IPS-18c (cell line): ENCODE results near the gene BCAS3.
"Not testable (repeated sequence)": the region's sequence is repeated elsewhere in the genome, so short reads cannot be mapped to it uniquely, and the experiment has no call there.

ENCODE experiments used
- H3K4me3 ChIP-seq: 2 replicates; pipeline ENCODE4 v1.7.0; 2013; ENCODE audit warnings: low read depth, mild to moderate bottlenecking, low read length, moderate library complexity; ENCODE audit not compliant: insufficient read depth
- H3K9me3 ChIP-seq: one replicate; pipeline ENCODE4 v1.6.1; 2013; ENCODE audit warnings: mild to moderate bottlenecking, low read length, moderate library complexity; ENCODE audit not compliant: control insufficient read depth, insufficient read depth

Gene BCAS3

GRCh38 chr17:60969500-60970037, 291.9 kb downstream of the BCAS3 start:
- no peaks in the 10 kb centered on the region for H3K9me3 ChIP-seq
- no peak overlapping the region for H3K4me3 ChIP-seq

- H3K9me3 ChIP-seq, result no peaks in the 10 kb centered on the region
- no peak overlapping the region for H3K4me3 ChIP-seq
Measured at GRCh38 chr17:60970741-60971140, 293.1 kb downstream of the BCAS3 start.

GRCh38 chr17:60971515-60972369, 294.1 kb downstream of the BCAS3 start:
- H3K4me3 ChIP-seq, result no peak overlapping the region
- H3K9me3 ChIP-seq, result no peaks in the 10 kb centered on the region

- not testable (repeated sequence) for H3K4me3 ChIP-seq, H3K9me3 ChIP-seq
Measured at GRCh38 chr17:60976861-60977260, 299.2 kb downstream of the BCAS3 start.

- Histone ChIP-seq H3K4me3 (no peak overlapping the region), H3K9me3 (no peaks in the 10 kb centered on the region)
Measured at GRCh38 chr17:60989379-60989778, 311.7 kb downstream of the BCAS3 start.

- Histone ChIP-seq H3K9me3 (no peaks in the 10 kb centered on the region), H3K4me3 (no peak overlapping the region)
Measured at GRCh38 chr17:60989846-60990245, 312.2 kb downstream of the BCAS3 start.

GRCh38 chr17:60993497-60993896, 315.8 kb downstream of the BCAS3 start:
- no peaks in the 10 kb centered on the region for H3K9me3 ChIP-seq
- H3K4me3 ChIP-seq, result no peak overlapping the region

GRCh38 chr17:60995680-60996079, 318.0 kb downstream of the BCAS3 start:
- H3K4me3 ChIP-seq, result no peak overlapping the region
- no peaks in the 10 kb centered on the region for H3K9me3 ChIP-seq

- Histone ChIP-seq H3K9me3 (no peaks in the 10 kb centered on the region), H3K4me3 (no peak overlapping the region)
Measured at GRCh38 chr17:61000911-61001310, 323.3 kb downstream of the BCAS3 start.

GRCh38 chr17:61002316-61002736, 324.7 kb downstream of the BCAS3 start:
- H3K9me3 ChIP-seq, result no peaks in the 10 kb centered on the region

GRCh38 chr17:61005358-61005757, 327.7 kb downstream of the BCAS3 start:
- Histone ChIP-seq H3K4me3 (no peak overlapping the region), H3K9me3 (no peaks in the 10 kb centered on the region)

More at GRCh38 chr17:61002316-61002736, 324.7 kb downstream of the BCAS3 start:
- H3K4me3 ChIP-seq, result no peak overlapping the region

- H3K4me3 ChIP-seq, H3K9me3 ChIP-seq: not testable (repeated sequence)
Measured at GRCh38 chr17:61005958-61006357, 328.3 kb downstream of the BCAS3 start.

- no peaks in the 10 kb centered on the region for H3K9me3 ChIP-seq
- no peak overlapping the region for H3K4me3 ChIP-seq
Measured at GRCh38 chr17:61007980-61008379, 330.3 kb downstream of the BCAS3 start.

GRCh38 chr17:61009663-61010062, 332.0 kb downstream of the BCAS3 start:
- Histone ChIP-seq H3K4me3 (no peak overlapping the region), H3K9me3 (no peaks in the 10 kb centered on the region)

- no peak overlapping the region for H3K4me3 ChIP-seq
- H3K9me3 ChIP-seq, result no peaks in the 10 kb centered on the region
Measured at GRCh38 chr17:61010661-61011170, 333.1 kb downstream of the BCAS3 start.

- Histone ChIP-seq H3K9me3 (no peaks in the 10 kb centered on the region), H3K4me3 (no peak overlapping the region)
Measured at GRCh38 chr17:61011251-61011650, 333.6 kb downstream of the BCAS3 start.

GRCh38 chr17:61015966-61016365, 338.3 kb downstream of the BCAS3 start:
- H3K4me3 ChIP-seq, result no peak overlapping the region
- no peaks in the 10 kb centered on the region for H3K9me3 ChIP-seq

- H3K9me3 ChIP-seq, result no peaks in the 10 kb centered on the region
- H3K4me3 ChIP-seq, result no peak overlapping the region
Measured at GRCh38 chr17:61017317-61018006, 339.8 kb downstream of the BCAS3 start.
